ENCODE measurements around the gene PRX. TPM values are rescaled to one million over a fixed set of nuclear protein-coding genes. Genes with fewer than 3 reads are reported as not detected.

The PRX gene
- total and polyA plus RNA-seq, 2 experiments from 2014 or later, result 4.2 TPM

GRCh38 chr19:40381321-40381720 lies 31.9 kb downstream of the PRX start:
- Histone ChIP-seq H3K79me2 (replicated peaks; ENCODE audit: insufficient read depth) (no peaks in the 10 kb centered on the region), H4K20me1 (replicated peaks; ENCODE audit: insufficient read depth) (no peaks in the 10 kb centered on the region), H3K36me3 (ENCODE audit: insufficient read depth) (no peaks in the 10 kb centered on the region), H3K27ac (ENCODE audit: low read depth) (0 out of 2 replicates have a peak overlapping the region, but pooled peaks have one; percentile 6), H3K4me2 (no peak overlapping the region), H3K4me3 (no peak overlapping the region), H3K4me1 (ENCODE audit: insufficient read depth) (no peaks in the 10 kb centered on the region), H2AFZ (no peak overlapping the region), H3K27me3 (ENCODE audit: insufficient read depth) (no peaks in the 10 kb centered on the region), H3K9me2 (ENCODE audit: insufficient read depth) (no peaks in the 10 kb centered on the region), H3F3A (replicated peaks; ENCODE audit: low read depth) (no peaks in the 10 kb centered on the region)
- Mint-ChIP-seq H3K27me3 (ENCODE audit: insufficient read depth, low read depth, poor library complexity) (peaks cover 8% of the 10 kb centered on the region), H3K4me1 (peaks cover 6% of the 10 kb centered on the region; the same call in 1 of the 3 replicates), H3K36me3 (ENCODE audit: low read depth) (peaks cover 14% of the 10 kb centered on the region), H3K27ac (no peak overlapping the region), H3K4me3 (no peak overlapping the region; the same call in 2 of the 3 replicates), H3K9me3 (no peaks in the 10 kb centered on the region)
- TF ChIP-seq POLR2AphosphoS5 (IDR thresholded peaks at IDR 0.05; ENCODE audit: low read depth) (no peak), EZH2phosphoT487 (IDR thresholded peaks at IDR 0.05; ENCODE audit: unreplicated experiment) (no peak), ZNF114 (CRISPR knock-in tag; IDR thresholded peaks at IDR 0.05) (no peak), CTCF (conservative IDR thresholded peaks at IDR 0.05; ENCODE audit: low read depth in 2 of 2) (peak; percentile 33 to 46)
- ATAC-seq (peak; percentile 53), DNase-seq (ENCODE audit: low spot score) (peak; percentile 64)

GRCh38 chr19:40380199-40381037 lies 32.8 kb downstream of the PRX start:
- H3K36me3 Mint-ChIP-seq (ENCODE audit: low read depth), result peaks cover 21% of the 10 kb centered on the region
- Histone ChIP-seq H3K9me2 (ENCODE audit: insufficient read depth) (no peaks in the 10 kb centered on the region), H3K4me3 (no peak overlapping the region), H3F3A (replicated peaks; ENCODE audit: low read depth) (no peaks in the 10 kb centered on the region), H4K20me1 (replicated peaks; ENCODE audit: insufficient read depth) (no peaks in the 10 kb centered on the region), H3K27ac (ENCODE audit: low read depth) (no peak overlapping the region), H3K4me1 (ENCODE audit: insufficient read depth) (no peaks in the 10 kb centered on the region), H3K4me2 (no peak overlapping the region), H3K36me3 (ENCODE audit: insufficient read depth) (no peaks in the 10 kb centered on the region; the same call in 1 of the 2 replicates), H3K27me3 (ENCODE audit: insufficient read depth) (no peaks in the 10 kb centered on the region), H2AFZ (no peak overlapping the region), H3K79me2 (replicated peaks; ENCODE audit: insufficient read depth) (no peaks in the 10 kb centered on the region)
- H3K4me3 Mint-ChIP-seq, result no peak overlapping the region
- DNase-seq (ENCODE audit: low spot score), result no peak
- H3K27me3 Mint-ChIP-seq (ENCODE audit: insufficient read depth, low read depth, poor library complexity), result peaks cover 11% of the 10 kb centered on the region
- no peaks in the 10 kb centered on the region for H3K9me3 Mint-ChIP-seq
- H3K27ac Mint-ChIP-seq, result no peak overlapping the region
- ATAC-seq, result no peak; the same call in 2 of the 3 replicates
- H3K4me1 Mint-ChIP-seq, result peaks cover 6% of the 10 kb centered on the region; the same call in 1 of the 3 replicates
- TF ChIP-seq CREB1 (CRISPR knock-in tag; IDR thresholded peaks at IDR 0.05; ENCODE audit: low read depth) (no peak), CTCF (conservative IDR thresholded peaks at IDR 0.05; ENCODE audit: low read depth in 2 of 2) (no peak), POLR2AphosphoS5 (IDR thresholded peaks at IDR 0.05; ENCODE audit: low read depth) (no peak; the same call in 1 of the 2 replicates), NANOG (IDR thresholded peaks at IDR 0.05; ENCODE audit: borderline replicate concordance) (no peak), EZH2phosphoT487 (IDR thresholded peaks at IDR 0.05; ENCODE audit: unreplicated experiment) (no peak), ZNF331 (CRISPR knock-in tag; IDR thresholded peaks at IDR 0.05; ENCODE audit: low read depth) (no peak), EZH2 (IDR thresholded peaks at IDR 0.05; ENCODE audit: low read depth, unreplicated experiment) (no peak), ZNF462 (CRISPR knock-in tag; IDR thresholded peaks at IDR 0.05) (no peak)
